Measurements from ENCODE around the gene MXI1. TPM values are rescaled to one million over a fixed set of nuclear protein-coding genes. Genes with fewer than 3 reads are reported as not detected.

Gene MXI1
- total RNA-seq, 1 experiment from 2014 or later: 12.1 TPM

DNA sequence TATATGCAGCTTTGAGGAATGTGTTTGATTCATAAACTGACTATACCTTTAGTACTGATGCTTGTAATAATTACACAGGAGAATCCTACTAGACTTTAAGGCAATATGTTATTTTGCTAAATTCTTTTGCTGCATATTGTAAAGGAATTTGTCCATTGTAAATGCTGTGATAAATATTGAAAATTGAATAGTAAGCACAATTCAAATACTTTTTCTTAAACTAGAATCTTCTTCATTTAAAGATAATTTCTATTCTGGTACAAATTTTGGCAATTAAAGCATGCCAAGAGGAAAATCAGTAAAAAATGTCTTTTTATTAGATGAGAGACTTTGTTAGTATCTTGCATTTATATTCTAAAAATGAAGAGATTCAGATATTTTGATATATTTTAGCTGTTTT, 51.9 kb downstream of the MXI1 start:
- no peak for ATAC-seq
- DNase-seq (ENCODE audit: low read depth, low spot score): no peak
- Histone ChIP-seq H3K4me1 (ENCODE audit: control insufficient read depth, insufficient read depth, low read length) (no peaks in the 10 kb centered on the region), H3K9me3 (ENCODE audit: control insufficient read depth, insufficient read depth, low read depth, low read length) (no peaks in the 10 kb centered on the region), H3K27ac (ENCODE audit: low read length) (no peak overlapping the region), H3K36me3 (ENCODE audit: control insufficient read depth, insufficient read depth, low read length) (no peaks in the 10 kb centered on the region), H3K27me3 (ENCODE audit: control insufficient read depth, insufficient read depth, low read length) (no peaks in the 10 kb centered on the region), H3K4me3 (ENCODE audit: low read depth in 2 of 2, low read length in 2 of 2) (no peak overlapping the region)
- intact Hi-C loops (cut with micrococcal nuclease; ENCODE audit: unreplicated experiment): no loop called here
- TF ChIP-seq, protein P1, sequence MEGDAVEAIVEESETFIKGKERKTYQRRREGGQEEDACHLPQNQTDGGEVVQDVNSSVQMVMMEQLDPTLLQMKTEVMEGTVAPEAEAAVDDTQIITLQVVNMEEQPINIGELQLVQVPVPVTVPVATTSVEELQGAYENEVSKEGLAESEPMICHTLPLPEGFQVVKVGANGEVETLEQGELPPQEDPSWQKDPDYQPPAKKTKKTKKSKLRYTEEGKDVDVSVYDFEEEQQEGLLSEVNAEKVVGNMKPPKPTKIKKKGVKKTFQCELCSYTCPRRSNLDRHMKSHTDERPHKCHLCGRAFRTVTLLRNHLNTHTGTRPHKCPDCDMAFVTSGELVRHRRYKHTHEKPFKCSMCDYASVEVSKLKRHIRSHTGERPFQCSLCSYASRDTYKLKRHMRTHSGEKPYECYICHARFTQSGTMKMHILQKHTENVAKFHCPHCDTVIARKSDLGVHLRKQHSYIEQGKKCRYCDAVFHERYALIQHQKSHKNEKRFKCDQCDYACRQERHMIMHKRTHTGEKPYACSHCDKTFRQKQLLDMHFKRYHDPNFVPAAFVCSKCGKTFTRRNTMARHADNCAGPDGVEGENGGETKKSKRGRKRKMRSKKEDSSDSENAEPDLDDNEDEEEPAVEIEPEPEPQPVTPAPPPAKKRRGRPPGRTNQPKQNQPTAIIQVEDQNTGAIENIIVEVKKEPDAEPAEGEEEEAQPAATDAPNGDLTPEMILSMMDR (IDR thresholded peaks at IDR 0.05): no peak
- TF ChIP-seq POLR2AphosphoS5 (IDR thresholded peaks at IDR 0.05; ENCODE audit: low read depth, low read length) (no peak), REST (IDR thresholded peaks at IDR 0.05; ENCODE audit: insufficient read depth in 1 of 2, low read depth in 2 of 2, low read length in 1 of 2) (no peak), TCF7L2 (IDR thresholded peaks at IDR 0.05; ENCODE audit: low read depth, low read length) (no peak), SIN3A (IDR thresholded peaks at IDR 0.05; ENCODE audit: borderline replicate concordance, insufficient read depth, low read depth, low read length) (no peak)
- in situ Hi-C loops (cut with HindIII; ENCODE audit: low pct_unique_long_range_greater_than_20kb, low sequenced_read_pairs): no loop called here
- CTCF ChIA-PET: interaction anchor here (0.6 kb wide), 1 partner anchor 148 kb away, joined by 3 read pairs; no protein-coding TSS in a partner anchor
- no TSS peak for BruUV-seq (replicated peaks)
- POLR2A ChIA-PET: no interaction called here

DNA sequence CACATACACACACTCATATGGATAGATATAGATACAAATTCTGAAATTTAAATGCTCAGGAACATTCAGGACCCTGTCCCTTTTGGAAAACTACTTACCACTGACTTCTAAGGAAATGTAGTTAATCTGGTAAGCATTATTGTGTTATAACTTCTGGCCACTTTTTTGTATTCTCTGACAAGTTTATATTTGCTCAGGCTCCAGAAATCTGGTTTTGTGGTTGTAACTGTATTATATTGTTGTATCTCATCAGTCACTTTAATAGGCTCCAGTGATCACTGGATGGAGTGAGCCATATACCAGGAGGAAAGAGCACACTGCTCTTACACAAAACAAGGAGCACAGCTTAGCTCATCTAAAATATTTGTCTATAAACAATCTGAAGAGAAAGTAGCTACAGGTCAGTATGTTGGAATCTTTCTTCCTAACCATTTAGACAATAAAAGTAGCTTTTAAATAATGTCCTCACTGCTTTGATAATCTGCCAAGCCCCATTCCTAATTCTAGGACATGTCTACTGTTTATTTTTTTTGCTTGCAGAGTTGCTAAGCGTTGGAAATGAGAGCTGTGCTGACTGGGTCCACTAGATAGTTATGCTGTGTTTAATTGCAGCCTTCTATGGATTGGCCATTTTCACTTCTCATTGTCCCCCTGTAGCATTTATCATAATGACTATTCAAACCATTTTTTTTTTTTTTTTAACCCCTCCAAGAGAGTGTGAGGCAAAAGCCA, 53.5 kb downstream of the MXI1 start:
- POLR2A ChIA-PET: no interaction called here
- no peaks in the 10 kb centered on the region for H3K4me1 ChIP-seq (ENCODE audit: control insufficient read depth, insufficient read depth, low read length)
- in situ Hi-C loops (cut with HindIII; ENCODE audit: low pct_unique_long_range_greater_than_20kb, low sequenced_read_pairs): no loop called here
- H3K9me3 ChIP-seq (ENCODE audit: control insufficient read depth, insufficient read depth, low read depth, low read length): no peaks in the 10 kb centered on the region
- no peak for DNase-seq (ENCODE audit: low read depth, low spot score)
- H3K27ac ChIP-seq (ENCODE audit: low read length): no peak overlapping the region
- no peaks in the 10 kb centered on the region for H3K27me3 ChIP-seq (ENCODE audit: control insufficient read depth, insufficient read depth, low read length)
- BruUV-seq (replicated peaks): no TSS peak
- intact Hi-C loops (cut with micrococcal nuclease; ENCODE audit: unreplicated experiment): no loop called here
- H3K4me3 ChIP-seq (ENCODE audit: low read depth in 2 of 2, low read length in 2 of 2): no peak overlapping the region
- no peaks in the 10 kb centered on the region for H3K36me3 ChIP-seq (ENCODE audit: control insufficient read depth, insufficient read depth, low read length)
- CTCF ChIA-PET: no interaction called here
- TF ChIP-seq POLR2AphosphoS5 (IDR thresholded peaks at IDR 0.05; ENCODE audit: low read depth, low read length) (no peak), SIN3A (IDR thresholded peaks at IDR 0.05; ENCODE audit: borderline replicate concordance, insufficient read depth, low read depth, low read length) (no peak), REST (IDR thresholded peaks at IDR 0.05; ENCODE audit: insufficient read depth in 1 of 2, low read depth in 2 of 2, low read length in 1 of 2) (no peak), TCF7L2 (IDR thresholded peaks at IDR 0.05; ENCODE audit: low read depth, low read length) (no peak)
- TF ChIP-seq, protein P1 (IDR thresholded peaks at IDR 0.05): no peak
- no peak for ATAC-seq
